Measurements from ENCODE around the gene LSR.

LSR gene

DNA sequence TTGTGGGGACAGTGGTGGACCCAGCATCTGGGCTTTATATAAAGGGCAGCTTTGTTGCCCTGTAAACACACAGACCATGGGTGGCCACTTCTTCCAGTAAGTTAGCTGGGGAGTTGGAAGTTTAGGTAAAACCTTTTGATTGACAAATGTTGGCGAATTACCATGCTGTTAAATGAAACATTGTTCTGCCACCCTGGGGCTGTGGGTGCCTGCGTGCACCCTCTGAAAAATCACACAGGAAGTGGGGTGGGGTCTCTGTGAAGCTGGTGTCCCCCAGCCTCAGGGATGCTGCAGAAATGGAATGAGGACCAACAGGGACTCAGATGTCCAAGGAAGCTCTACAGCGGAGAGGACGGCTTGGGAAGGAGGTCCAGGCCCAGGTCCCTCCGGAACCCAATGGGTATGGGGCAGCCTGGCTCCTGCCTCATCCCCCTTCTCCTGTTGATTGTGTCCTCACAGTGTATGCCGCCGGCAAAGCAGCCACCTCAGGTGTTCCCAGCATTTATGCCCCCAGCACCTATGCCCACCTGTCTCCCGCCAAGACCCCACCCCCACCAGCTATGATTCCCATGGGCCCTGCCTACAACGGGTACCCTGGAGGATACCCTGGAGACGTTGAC, 17.2 kb downstream of the LSR start:
- DNase-seq (ENCODE audit: low read depth in 2 of 2, low spot score in 1 of 2) = no peak

DNA sequence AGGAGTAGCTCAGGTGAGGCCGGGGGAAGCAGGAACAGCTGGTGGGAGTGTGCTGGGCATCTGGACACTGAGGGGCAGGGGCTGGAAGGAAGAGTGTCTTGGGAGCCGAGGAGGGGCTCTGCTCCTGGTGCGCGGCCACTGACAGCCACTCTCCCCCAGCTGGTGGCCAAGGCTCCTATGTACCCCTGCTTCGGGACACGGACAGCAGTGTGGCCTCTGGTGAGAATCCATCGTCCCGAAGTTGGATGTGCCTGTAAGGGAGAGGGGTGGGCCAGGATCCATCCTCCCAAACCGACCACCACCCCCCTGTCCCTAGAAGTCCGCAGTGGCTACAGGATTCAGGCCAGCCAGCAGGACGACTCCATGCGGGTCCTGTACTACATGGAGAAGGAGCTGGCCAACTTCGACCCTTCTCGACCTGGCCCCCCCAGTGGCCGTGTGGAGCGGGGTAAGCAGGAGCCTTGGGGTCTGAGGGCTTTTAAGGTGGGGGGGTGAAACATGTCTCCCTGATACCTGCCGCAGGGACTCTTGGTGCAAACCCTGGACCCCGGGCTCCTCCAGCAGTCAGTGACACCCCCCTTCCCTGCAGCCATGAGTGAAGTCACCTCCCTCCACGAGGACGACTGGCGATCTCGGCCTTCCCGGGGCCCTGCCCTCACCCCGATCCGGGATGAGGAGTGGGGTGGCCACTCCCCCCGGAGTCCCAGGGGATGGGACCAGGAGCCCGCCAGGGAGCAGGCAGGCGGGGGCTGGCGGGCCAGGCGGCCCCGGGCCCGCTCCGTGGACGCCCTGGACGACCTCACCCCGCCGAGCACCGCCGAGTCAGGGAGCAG, 17.9 kb downstream of the LSR start:
- DNase-seq (ENCODE audit: low read depth in 2 of 2, low spot score in 1 of 2) = no peak

DNA sequence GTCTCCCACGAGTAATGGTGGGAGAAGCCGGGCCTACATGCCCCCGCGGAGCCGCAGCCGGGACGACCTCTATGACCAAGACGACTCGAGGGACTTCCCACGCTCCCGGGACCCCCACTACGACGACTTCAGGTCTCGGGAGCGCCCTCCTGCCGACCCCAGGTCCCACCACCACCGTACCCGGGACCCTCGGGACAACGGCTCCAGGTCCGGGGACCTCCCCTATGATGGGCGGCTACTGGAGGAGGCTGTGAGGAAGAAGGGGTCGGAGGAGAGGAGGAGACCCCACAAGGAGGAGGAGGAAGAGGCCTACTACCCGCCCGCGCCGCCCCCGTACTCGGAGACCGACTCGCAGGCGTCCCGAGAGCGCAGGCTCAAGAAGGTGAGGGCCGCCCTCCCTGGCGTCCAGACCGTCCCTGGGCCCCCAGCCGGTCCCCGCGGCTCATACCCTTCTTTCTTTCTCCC, 18.6 kb downstream of the LSR start:
- no peak for DNase-seq (ENCODE audit: low read depth in 2 of 2, low spot score in 1 of 2)

DNA sequence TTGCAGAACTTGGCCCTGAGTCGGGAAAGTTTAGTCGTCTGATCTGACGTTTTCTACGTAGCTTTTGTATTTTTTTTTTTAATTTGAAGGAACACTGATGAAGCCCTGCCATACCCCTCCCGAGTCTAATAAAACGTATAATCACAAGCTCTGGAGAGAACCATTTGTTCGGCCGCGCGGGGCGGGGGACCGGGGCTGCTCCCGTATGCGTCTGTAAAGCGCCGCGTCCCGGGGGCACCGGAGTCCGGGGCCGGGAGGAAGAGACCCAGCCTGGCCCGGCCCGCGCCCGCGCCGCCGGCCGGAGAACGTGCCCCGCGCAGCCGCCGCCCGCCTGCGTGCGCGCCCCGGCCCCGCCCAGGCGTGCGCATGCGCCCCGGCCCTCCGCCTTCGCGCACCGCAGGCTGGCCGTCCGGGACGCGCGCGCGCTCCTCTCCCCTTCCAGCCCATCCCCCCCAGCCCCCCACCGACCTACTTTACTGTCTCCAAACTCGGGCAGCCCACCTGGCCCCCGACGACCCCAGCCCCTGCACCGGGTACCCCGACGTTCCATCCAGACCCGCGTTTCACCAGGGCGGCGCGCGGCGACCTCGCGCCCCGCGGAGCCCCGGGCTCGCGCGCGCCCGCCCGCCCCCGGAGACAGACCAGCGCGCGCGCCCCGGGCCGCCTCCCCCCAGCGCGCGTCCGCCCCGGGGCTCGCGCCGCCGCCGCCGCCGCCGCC, 19.2 kb downstream of the LSR start:
- DNase-seq (ENCODE audit: low read depth in 2 of 2, low spot score in 1 of 2) = peak; percentile 14 to 43

DNA sequence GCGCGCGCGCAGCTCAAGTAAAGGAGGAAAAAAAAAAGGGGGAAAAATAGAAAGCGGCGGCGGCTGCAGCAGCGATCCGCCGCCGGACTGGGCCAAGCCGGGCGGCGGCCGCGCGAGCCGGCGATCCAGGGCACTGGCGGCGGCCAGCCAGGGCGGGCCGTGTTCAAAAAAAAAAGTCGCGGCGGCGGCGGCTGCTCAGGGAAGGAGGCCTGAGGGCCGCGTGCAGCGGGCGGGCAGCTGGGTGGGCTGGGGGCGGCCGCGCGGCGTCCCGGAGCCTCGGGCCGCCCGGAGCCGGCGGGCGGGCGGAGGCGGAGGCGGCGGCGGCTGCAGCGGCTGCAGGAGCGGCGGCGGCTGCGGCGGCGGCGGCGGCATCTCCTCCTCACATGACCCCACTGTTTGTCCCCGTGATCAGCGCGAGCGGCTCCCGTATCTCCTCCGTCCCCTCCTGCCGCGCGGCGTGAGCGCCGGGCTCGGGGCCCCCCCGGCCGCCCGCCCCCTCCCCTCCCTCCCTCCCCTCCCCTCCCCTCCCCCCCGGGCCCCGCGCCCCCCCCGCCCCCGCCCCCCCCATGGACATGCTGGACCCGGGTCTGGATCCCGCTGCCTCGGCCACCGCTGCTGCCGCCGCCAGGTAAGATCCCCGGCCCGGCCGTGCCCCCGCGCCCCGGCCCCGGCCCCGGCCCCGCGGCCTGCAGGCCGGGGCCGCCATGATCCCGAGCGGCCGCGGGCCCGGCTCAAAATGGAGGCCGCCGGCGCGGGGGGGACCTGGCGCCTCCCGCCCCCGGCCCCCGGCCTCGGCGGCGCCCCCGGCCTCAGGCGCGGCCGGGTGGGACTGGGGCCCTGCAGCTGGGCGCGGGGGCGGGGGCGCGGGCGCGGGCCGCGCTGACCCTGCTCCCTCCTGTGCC, 20.0 kb downstream of the LSR start, which contains the start of gene USF2:
USF2 (plus strand) TSS at position 427 of the 902 bp plus-strand sequence; CDS start at position 567, 140 bp downstream.
- no peak for DNase-seq (ENCODE audit: low read depth in 2 of 2, low spot score in 1 of 2)

DNA sequence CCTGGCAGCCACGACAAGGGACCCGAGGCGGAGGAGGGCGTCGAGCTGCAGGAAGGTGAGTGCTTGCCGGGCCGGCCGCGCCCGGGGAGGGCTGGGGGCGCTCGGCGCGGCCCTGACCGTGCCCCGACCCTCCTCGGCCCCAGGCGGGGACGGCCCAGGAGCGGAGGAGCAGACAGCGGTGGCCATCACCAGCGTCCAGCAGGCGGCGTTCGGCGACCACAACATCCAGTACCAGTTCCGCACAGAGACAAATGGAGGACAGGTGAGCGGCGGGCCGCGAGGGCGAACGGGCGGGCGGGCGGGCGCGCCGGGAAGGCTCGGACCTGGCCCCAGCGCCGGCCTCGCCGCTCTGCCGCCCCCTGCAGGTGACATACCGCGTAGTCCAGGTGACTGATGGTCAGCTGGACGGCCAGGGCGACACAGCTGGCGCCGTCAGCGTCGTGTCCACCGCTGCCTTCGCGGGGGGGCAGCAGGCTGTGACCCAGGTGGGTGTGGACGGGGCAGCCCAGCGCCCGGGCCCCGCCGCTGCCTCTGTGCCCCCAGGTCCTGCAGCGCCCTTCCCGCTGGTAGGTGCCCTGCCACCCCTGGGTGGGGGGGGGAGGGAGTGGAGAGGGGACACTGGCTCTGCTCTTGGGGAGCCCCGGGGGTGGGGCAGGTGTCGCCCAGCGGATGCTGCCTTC, 20.8 kb downstream of the LSR start:
- DNase-seq (ENCODE audit: low read depth in 2 of 2, low spot score in 1 of 2) = peak; percentile 41 to 53

DNA sequence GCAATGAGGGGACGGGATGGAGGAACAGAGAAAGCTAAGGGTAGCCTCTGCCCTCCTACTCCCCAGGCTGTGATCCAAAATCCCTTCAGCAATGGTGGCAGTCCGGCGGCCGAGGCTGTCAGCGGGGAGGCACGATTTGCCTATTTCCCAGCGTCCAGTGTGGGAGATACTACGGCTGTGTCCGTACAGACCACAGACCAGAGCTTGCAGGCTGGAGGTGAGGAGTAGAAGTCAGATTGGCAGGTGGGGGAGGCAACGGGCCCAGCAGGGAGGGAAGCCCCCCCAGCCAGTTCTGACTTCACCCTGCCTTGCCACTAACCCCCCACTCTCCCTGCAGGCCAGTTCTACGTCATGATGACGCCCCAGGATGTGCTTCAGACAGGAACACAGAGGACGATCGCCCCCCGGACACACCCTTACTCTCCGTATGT, 21.6 kb downstream of the LSR start:
- no peak for DNase-seq (ENCODE audit: low read depth in 2 of 2, low spot score in 1 of 2)

DNA sequence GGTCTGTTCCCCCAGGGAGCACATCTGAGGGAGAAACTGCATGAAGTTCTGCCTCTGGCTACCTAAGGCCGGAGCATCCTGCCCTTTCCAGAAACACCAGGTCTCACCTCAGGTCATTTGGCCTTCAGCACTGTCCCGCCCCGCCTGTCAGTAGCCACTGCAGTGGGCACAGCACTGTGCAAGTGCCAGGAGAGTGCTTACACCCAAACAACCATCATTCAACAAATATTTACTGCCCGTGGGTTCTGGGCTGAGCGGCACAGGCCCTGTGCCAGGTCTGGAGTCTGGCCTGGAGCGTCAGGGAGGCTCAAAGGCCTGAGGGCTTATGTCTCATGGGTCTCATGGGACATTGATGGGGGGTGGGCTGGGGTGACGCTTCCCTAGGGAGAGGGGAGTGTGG, 22.7 kb downstream of the LSR start:
- DNase-seq (ENCODE audit: low read depth in 2 of 2, low spot score in 1 of 2) = no peak

DNA sequence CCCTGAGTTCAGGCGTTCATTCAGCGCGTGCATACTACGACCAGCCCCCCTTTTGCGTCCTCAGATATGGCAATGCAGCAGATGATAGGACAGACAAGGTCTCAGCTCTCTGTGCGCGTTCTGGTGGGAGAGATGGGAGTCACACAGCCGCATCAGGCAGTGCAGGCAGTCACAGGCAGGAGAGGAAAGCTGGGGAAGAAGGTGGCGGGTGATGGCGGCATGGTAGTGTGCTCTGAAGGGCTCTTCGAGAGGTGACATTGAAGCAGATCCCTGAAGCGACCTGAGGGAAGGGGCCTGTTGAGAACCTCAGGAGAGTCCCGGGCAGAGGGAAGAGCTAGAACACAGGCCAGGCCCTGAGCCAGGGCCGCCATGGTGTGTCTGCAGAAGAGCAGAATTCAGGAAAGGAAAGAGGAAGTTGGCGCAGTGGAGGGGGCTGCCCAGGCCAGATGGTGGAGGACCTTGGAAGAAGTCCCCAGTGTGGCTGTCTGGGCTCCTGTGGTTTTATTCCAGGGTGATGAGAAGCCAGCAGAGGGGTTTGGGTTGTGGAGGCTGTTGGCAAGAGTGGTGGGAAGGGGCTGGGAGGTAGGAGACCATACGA, 23.4 kb downstream of the LSR start:
- DNase-seq (ENCODE audit: low read depth in 2 of 2, low spot score in 1 of 2) = no peak

DNA sequence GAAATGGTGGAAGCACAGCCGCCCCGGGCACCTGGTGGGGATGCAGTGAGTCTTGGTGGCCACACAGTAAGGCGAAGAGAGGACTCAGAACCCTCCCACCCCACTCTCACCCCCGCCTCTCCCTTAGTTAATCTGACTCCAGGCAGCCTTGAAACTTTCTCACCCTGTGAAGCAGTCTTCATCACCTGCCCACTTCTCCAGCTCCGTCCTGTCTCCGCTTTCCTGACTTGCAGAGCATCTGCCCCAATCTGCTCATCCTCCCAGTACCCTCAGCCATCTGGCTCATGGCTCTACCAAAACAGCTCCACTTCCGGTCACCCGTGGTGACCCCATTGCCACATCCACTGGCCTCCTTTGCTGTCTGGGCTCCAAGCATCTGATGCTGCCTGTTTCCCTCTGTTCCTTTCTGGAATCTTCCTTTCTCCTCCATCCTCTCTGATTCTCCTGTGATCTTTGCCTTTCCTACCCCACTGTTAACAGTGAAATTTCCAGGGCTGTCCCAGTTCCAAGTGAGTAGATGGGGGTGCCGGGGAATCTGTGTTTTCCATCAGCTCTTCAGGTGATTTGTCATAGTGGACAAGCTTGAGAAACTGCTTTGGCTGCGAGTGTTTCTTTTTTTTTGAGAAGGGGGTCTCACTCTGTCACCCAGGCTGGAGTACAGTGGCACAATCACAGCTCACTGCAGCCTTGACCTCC, 24.3 kb downstream of the LSR start:
- no peak for DNase-seq (ENCODE audit: low read depth in 2 of 2, low spot score in 1 of 2)

DNA sequence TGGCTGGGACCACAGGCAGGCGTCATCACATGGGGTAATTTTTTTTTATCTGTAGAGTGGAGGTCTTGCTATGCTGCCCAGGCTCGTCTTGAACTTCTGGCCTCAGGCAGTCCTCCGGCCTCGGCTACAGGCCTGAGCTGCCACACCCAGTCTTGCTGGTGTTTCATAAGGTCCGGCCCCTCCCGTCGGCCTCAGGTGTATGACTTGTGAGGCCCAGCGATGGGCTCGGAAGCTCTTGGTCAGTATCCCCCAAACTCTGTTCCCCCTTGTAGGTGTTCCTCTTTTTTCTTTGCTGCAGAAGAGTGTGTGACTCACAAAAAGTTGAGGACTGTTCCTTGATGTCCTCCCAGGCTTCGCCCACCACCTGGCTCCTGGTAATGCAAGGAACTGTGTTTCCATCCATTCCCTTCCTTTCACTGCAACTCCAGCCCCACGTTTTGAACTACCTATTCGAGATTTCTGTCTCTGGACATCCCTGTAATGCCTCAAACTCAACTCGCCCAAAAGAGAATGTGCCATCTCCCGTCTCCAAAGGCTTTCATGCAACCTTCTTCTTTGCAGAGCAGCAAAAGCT, 25.0 kb downstream of the LSR start:
- DNase-seq (ENCODE audit: low read depth in 2 of 2, low spot score in 1 of 2) = no peak

DNA sequence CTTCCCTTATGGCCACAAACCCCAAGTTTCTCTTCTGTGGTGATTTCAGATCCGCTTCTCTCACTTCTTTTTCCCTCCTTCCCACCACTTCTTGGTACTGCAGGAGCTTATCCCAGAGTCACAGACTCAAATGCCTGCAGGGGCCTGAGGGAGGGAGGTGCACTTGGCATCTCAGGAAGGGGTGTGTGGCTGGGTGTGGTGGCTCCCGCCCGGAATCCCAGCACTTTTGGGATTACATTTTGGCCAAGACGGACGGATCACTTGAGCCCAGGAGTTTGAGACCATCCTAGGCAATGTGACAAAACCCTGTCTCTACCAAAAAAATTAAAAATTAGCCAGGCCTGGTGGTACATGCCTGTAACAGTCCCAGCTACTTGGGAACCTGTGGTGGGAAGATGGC, 25.5 kb downstream of the LSR start:
- DNase-seq (ENCODE audit: low read depth in 2 of 2, low spot score in 1 of 2) = no peak

DNA sequence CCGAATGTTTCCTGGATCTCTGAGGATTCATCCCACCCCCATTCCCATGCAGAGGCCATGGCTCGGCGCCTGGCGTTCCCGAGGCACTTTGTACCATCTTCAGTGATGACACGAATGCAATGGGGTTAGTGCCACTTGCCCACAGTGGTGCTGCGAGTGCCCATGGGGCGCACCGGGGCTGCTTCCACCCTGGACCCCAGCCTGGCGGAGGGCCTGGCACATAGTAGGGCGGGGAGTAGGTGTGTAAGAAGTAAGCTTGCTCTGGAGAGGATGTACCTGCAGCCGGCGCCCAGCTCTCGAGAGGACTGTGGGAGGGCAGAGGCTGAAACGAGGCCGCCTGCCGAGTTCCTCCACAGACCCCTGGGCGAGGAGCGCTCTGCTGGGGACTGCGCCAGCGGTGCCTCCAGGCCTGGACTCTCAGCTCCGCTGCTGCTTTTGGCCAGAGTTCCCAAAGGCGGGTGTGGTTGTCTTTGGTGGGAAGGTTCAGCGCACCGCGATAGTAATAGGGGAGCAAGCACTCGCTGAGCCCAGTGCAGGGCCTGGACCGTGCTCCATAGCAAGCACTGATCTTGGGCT, 28.0 kb downstream of the LSR start:
- no peak for DNase-seq (ENCODE audit: low read depth in 2 of 2, low spot score in 1 of 2)

DNA sequence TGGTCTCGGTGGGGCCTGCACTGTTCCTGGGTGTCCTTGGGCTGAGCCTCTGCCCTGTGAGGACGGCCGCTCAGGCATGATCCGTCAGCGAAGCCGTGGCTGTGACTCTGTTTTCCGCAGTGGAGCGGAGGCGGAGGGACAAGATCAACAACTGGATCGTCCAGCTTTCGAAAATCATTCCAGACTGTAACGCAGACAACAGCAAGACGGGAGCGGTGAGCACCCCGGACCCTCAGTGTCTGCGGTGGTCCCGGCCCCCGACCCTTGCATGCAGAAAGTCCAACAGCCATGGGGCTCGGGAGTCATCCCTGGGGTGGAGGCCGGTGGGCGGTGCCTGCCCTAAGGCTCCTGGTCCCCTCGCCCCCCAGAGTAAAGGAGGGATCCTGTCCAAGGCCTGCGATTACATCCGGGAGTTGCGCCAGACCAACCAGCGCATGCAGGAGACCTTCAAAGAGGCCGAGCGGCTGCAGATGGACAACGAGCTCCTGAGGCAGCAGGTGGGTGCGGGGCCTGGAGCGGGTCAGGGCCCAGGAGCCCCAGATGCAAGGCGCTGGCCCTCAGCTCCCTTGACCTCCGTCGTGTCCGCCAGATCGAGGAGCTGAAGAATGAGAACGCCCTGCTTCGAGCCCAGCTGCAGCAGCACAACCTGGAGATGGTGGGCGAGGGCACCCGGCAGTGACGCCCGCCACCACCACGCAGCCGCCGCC, 29.9 kb downstream of the LSR start:
- DNase-seq (ENCODE audit: low read depth in 2 of 2, low spot score in 1 of 2) = no peak

DNA sequence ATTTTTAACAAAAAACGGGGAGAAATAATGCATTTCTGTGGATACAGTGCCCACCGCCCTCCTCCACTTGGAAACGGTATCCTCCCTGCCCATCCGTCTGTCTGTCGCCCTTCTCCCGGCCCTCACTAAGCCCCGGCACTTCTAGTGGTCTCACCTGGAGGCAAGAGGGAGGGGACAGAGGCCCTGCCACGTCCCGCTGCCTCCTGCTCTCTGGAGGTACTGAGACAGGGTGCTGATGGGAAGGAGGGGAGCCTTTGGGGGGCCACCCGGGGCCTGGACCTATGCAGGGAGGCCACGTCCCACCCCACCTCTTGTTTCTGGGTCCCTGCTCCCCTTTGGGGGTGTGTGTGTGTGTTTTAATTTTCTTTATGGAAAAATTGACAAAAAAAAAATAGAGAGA, 30.6 kb downstream of the LSR start:
- DNase-seq (ENCODE audit: low read depth in 2 of 2, low spot score in 1 of 2) = no peak

DNA sequence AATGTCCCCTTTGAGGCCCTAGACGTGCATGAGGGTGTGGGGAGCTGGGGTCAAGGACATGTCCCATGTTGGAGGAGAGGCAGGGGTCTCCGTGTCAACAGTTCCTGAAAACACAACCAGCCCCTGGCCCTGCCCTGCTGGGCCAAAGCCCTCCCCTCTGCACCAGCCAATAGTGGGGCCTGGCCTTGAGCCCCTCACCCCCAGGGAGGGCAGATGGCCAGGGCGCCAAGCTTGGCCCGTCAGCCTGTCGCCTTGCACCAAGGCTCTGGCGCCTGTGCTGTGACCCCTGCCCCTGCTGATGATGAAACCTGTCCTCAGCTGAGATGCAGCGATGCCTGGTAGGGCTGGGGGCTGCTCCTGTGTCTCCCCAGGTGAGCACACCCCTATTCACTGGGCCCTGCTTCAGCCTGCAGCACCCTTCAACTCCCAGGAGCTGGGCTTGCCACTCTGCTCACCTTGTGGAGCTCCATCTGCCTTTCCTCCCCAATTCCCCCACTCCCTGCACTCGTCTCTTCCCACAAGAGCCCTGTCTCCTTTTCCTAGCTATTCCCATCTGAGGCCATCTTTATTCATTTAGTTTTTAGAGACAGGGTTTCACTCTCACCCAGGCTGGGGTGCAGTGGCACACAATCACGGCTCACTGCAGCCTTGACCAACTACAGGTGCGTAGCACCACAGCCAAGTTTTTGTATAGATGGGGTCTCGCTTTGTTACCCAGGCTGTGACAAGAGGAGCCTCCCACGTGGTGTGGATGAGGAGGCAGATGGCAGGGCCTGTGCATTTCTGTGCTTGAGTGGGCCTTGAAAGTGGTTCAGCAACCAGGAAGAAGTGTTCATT, 31.4 kb downstream of the LSR start:
- no peak for DNase-seq (ENCODE audit: low read depth in 2 of 2, low spot score in 1 of 2)

DNA sequence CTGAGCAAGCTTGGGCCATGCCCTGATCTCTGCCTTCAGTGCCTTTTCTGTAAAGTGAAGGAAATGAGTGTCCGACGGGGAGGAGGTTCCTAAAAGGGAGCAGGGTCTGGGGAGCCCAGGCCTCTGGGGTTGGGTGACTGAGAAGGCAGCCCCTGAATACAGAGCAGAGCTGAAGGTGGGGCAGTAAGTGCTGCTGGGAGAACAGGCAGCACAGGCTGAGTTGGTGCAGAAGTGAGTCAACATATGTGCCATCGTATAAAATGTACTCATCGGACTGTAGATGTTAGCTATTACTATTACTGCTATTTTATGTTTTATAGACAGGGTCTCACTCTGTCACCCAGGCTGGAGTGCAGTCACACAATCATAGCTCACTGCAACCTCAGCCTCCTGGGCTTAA, 32.5 kb downstream of the LSR start:
- DNase-seq (ENCODE audit: low read depth in 2 of 2, low spot score in 1 of 2) = no peak
